HCT116 (cell line): ENCODE data around the gene C1orf141. TPM values are rescaled to one million over a fixed set of nuclear protein-coding genes. Genes with fewer than 3 reads are reported as not detected.

ENCODE experiments used
- ATAC-seq: fragments of 200-7000 bp; cut with Tn5 transposase; 2 replicates; pipeline ENCODE4 v1.9.1; 2020; ENCODE audit warnings: mild to moderate bottlenecking, moderate library complexity
- BruUV-seq: library from RNA; stranded (reverse); fragments of 400-500 nt; replicated peaks from 2 replicates; lab custom pipeline; 2021; lab: Mats Ljungman, UMichigan
- CTCF ChIA-PET: fragments of 300-600 bp; sonication (Branson Sonifier 250); formaldehyde crosslinking; loops from one replicate; lab custom pipeline; 2021; ENCODE audit warnings: antibody characterized with exemption; lab: Charles Lee
- POLR2A ChIA-PET: fragments of 300-600, 350-600 bp; sonication (Branson Sonifier 250); formaldehyde crosslinking; loops from one replicate; lab custom pipeline; 2021; ENCODE audit warnings: antibody characterized with exemption; lab: Charles Lee
- RAD21 ChIA-PET, 2 experiments: fragments of 300-600 bp; sonication (Branson Sonifier 250); formaldehyde crosslinking; loops; one replicate each; lab custom pipeline; 2023; ENCODE audit warnings: low total read pairs in 2 of 2; ENCODE audit not compliant: uncharacterized antibody in 2 of 2, unreplicated experiment in 2 of 2, low non-redundant PET in 1 of 2; lab: Charles Lee
- DNase-seq: peaks from one replicate; pipeline ENCODE4 v3.0.0-alpha.2; 2010; ENCODE audit warnings: low read depth, low spot score
- H2AFZ ChIP-seq: fragments of 200-600 bp; shearing (Covaris generic), sonication (generic); 2 replicates; pipeline ENCODE4 v1.6.1; 2017; ENCODE audit warnings: low read depth, mixed run types, mixed read lengths, antibody characterized with exemption, low read length; ENCODE audit not compliant: poor library complexity, severe bottlenecking
- H3K27ac ChIP-seq: 2 replicates; pipeline ENCODE4 v1.5.1; 2012; ENCODE audit warnings: low read depth, low read length
- H3K27me3 ChIP-seq: fragments of 200-600 bp; sonication (generic); 2 replicates; pipeline ENCODE4 v1.6.1; 2016; ENCODE audit warnings: mixed run types, low read length, mixed read lengths; ENCODE audit not compliant: insufficient read depth
- H3K36me3 ChIP-seq, 2 experiments: fragments of 200-500 bp in 1 of 2; fragments of 200-600 bp in 1 of 2; sonication (Bioruptor generic) in 1 of 2; sonication (generic) in 1 of 2; 2 replicates each; pipeline versions ENCODE4 v1.5.1 to v1.6.1; 2014 to 2016; ENCODE audit warnings: low read length in 2 of 2, inconsistent platforms in 1 of 2, mixed read lengths in 1 of 2, mixed run types in 1 of 2; ENCODE audit not compliant: insufficient read depth in 2 of 2, control insufficient read depth in 1 of 2
- H3K4me1 ChIP-seq, 2 experiments: fragments of 200-600 bp in 1 of 2; sonication (generic) in 1 of 2; 2 replicates each; pipeline versions ENCODE4 v1.5.1 to v1.6.1; 2012 to 2017; ENCODE audit warnings: low read length in 2 of 2, inconsistent platforms in 1 of 2, mild to moderate bottlenecking in 1 of 2, mixed read lengths in 1 of 2, mixed run types in 1 of 2, moderate library complexity in 1 of 2; ENCODE audit not compliant: insufficient read depth in 2 of 2, control insufficient read depth in 1 of 2
- H3K4me2 ChIP-seq: fragments of 200-600 bp; sonication (generic); 2 replicates; pipeline ENCODE4 v1.6.1; 2017; ENCODE audit warnings: mixed run types, low read length, mixed read lengths
- H3K4me3 ChIP-seq, 2 experiments: fragments of 200-600 bp in 1 of 2; sonication (generic) in 1 of 2; replicated peaks in 1 of 2; 2 replicates each; pipeline ENCODE4 v1.5.1; 2011 to 2016; ENCODE audit warnings: low read length in 2 of 2, control low read depth in 1 of 2, low read depth in 1 of 2, mild to moderate bottlenecking in 1 of 2, mixed read lengths in 1 of 2, mixed run types in 1 of 2
- H3K79me2 ChIP-seq: fragments of 200-600 bp; sonication (generic); 2 replicates; pipeline ENCODE4 v1.6.1; 2017; ENCODE audit warnings: mild to moderate bottlenecking, mixed run types, low read length, moderate library complexity, mixed read lengths; ENCODE audit not compliant: insufficient read depth
- H3K9ac ChIP-seq: fragments of 200-600 bp; sonication (generic); 2 replicates; pipeline ENCODE4 v1.6.1; 2016; ENCODE audit warnings: low read length, mixed read lengths
- H3K9me2 ChIP-seq: fragments of 200-600 bp; sonication (generic), shearing (Covaris generic); 2 replicates; pipeline ENCODE4 v1.6.1; 2017; ENCODE audit warnings: mixed run types, mild to moderate bottlenecking, moderate library complexity; ENCODE audit not compliant: insufficient read depth
- H3K9me3 ChIP-seq, 2 experiments: fragments of 200-500 bp in 1 of 2; fragments of 200-600 bp in 1 of 2; sonication (Bioruptor generic) in 1 of 2; sonication (generic) in 1 of 2; 2 replicates each; pipeline ENCODE4 v1.6.1; 2014 to 2017; ENCODE audit warnings: low read length in 2 of 2, mixed read lengths in 2 of 2, inconsistent platforms in 1 of 2, low read depth in 1 of 2, mild to moderate bottlenecking in 1 of 2, mixed run types in 1 of 2, moderate library complexity in 1 of 2; ENCODE audit not compliant: control insufficient read depth in 1 of 2, insufficient read depth in 1 of 2
- H4K20me1 ChIP-seq: fragments of 200-600 bp; sonication (generic), shearing (Covaris generic); 2 replicates; pipeline ENCODE4 v1.6.1; 2017; ENCODE audit warnings: mixed run types, mild to moderate bottlenecking, moderate library complexity; ENCODE audit not compliant: insufficient read depth
- CBX3 ChIP-seq: IDR thresholded peaks from 2 replicates; pipeline ENCODE4 v1.6.1; 2012; ENCODE audit warnings: low read depth
- CEBPB ChIP-seq: IDR thresholded peaks from 2 replicates; pipeline ENCODE4 v1.6.1; 2012; ENCODE audit warnings: low read depth
- CTCF ChIP-seq, 3 experiments: fragments of 200-600 bp in 1 of 3; sonication (generic) in 1 of 3; IDR thresholded peaks in 2 of 3; conservative IDR thresholded peaks in 1 of 3; 2 replicates each; pipeline ENCODE4 v1.5.1; 2012 to 2017; ENCODE audit warnings: low read depth in 2 of 3, low read length in 2 of 3, antibody characterized with exemption in 1 of 3, borderline replicate concordance in 1 of 3, control low read depth in 1 of 3, mild to moderate bottlenecking in 1 of 3, mixed read lengths in 1 of 3, mixed run types in 1 of 3, moderate library complexity in 1 of 3; ENCODE audit not compliant: insufficient read depth in 1 of 3
- EGR1 ChIP-seq: IDR thresholded peaks from 2 replicates; pipeline ENCODE4 v1.6.1; 2012; ENCODE audit warnings: low read depth
- ELF1 ChIP-seq: IDR thresholded peaks from 2 replicates; pipeline ENCODE4 v1.6.1; 2012; ENCODE audit warnings: low read depth, borderline replicate concordance
- EZH2 ChIP-seq: fragments of 200-600 bp; sonication (generic); IDR thresholded peaks from 2 replicates; pipeline ENCODE4 v1.6.1; 2017; ENCODE audit warnings: antibody characterized with exemption, mixed run types
- FOSL1 ChIP-seq: IDR thresholded peaks from 2 replicates; pipeline ENCODE4 v1.6.1; 2012; ENCODE audit warnings: low read depth
- POLR2AphosphoS5 ChIP-seq: IDR thresholded peaks from 2 replicates; pipeline ENCODE4 v1.6.1; 2011; ENCODE audit warnings: mild to moderate bottlenecking, low read depth, low read length, moderate library complexity
- RAD21 ChIP-seq: IDR thresholded peaks from 2 replicates; pipeline ENCODE4 v1.6.1; 2012; ENCODE audit warnings: low read depth, mild to moderate bottlenecking
- SIN3A ChIP-seq: IDR thresholded peaks from 2 replicates; pipeline ENCODE4 v1.6.1; 2012; ENCODE audit warnings: low read depth
- TCF7L2 ChIP-seq: IDR thresholded peaks from 2 replicates; pipeline ENCODE4 v1.7.0; 2011; ENCODE audit warnings: borderline replicate concordance, inconsistent platforms; ENCODE audit not compliant: insufficient read depth, insufficient read length; ENCODE audit errors: extremely low read depth
- YY1 ChIP-seq: IDR thresholded peaks from 2 replicates; pipeline ENCODE4 v1.6.1; 2011; ENCODE audit warnings: low read length, low read depth, moderate library complexity, mild to moderate bottlenecking; ENCODE audit not compliant: insufficient replicate concordance; ENCODE audit errors: extremely low read depth
- ZFX ChIP-seq: fragments of 450-650 bp; IDR thresholded peaks from 2 replicates; pipeline ENCODE4 v1.6.1; 2017
- ZNF274 ChIP-seq: fragments of 200-500 bp; sonication (Bioruptor generic); IDR thresholded peaks from 2 replicates; pipeline ENCODE4 v1.6.1; 2014; ENCODE audit warnings: mild to moderate bottlenecking, low read depth, low read length, inconsistent platforms
- intact Hi-C: fragments of 100-400 bp; cut with micrococcal nuclease; formaldehyde crosslinking; loops from 2 replicates; pipeline ENCODE4 v1.10.0; 2022
- total RNA-seq: library from RNA; stranded (reverse); gene quantifications from one replicate; pipeline ENCODE4 v1.2.1, GENCODE V29; 2021; ENCODE audit not compliant: unreplicated experiment
- TF ChIP-seq, protein P1 (sequence below): IDR thresholded peaks from 2 replicates; pipeline ENCODE4 v1.6.1; 2012
- TF ChIP-seq, protein P2 (sequence below): IDR thresholded peaks from 2 replicates; pipeline ENCODE4 v1.6.1; 2012
- TF ChIP-seq, protein P3 (sequence below): IDR thresholded peaks from 2 replicates; pipeline ENCODE4 v1.6.1; 2011; ENCODE audit warnings: mild to moderate bottlenecking, low read length, moderate library complexity; ENCODE audit not compliant: insufficient replicate concordance; ENCODE audit errors: extremely low read depth
- TF ChIP-seq, protein P4 (sequence below): IDR thresholded peaks from 2 replicates; pipeline ENCODE4 v1.6.1; 2012; ENCODE audit warnings: low read depth

The C1orf141 gene
- total RNA-seq, 1 experiment from 2014 or later: not detected

- Histone ChIP-seq H3K79me2 (no peaks in the 10 kb centered on the region), H4K20me1 (no peaks in the 10 kb centered on the region), H3K36me3 (no peaks in the 10 kb centered on the region), H3K9ac (no peak overlapping the region), H3K27ac (no peak overlapping the region), H3K9me3 (no peaks in the 10 kb centered on the region), H3K9me2 (no peaks in the 10 kb centered on the region; the same call in 1 of the 2 replicates), H3K4me3 (no peak overlapping the region), H2AFZ (no peak overlapping the region), H3K4me2 (peak overlapping the region; percentile 38; the same call in 1 of the 2 replicates), H3K27me3 (no peaks in the 10 kb centered on the region), H3K4me1 (peaks cover 0 to 12% of the 10 kb centered on the region in 2 experiments; a peak in 1 of 4 replicates)
- CTCF ChIA-PET: no interaction called here
- ATAC-seq (peak; percentile 66), DNase-seq (peak; percentile 3)
- RAD21 ChIA-PET: no interaction called here
- intact Hi-C loops: no loop called here
- no TSS peak for BruUV-seq
- TF ChIP-seq, protein P1, sequence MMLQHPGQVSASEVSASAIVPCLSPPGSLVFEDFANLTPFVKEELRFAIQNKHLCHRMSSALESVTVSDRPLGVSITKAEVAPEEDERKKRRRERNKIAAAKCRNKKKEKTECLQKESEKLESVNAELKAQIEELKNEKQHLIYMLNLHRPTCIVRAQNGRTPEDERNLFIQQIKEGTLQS: no peak
- no peak for TF ChIP-seq EZH2
- no peak for TF ChIP-seq ELF1
- no peak for TF ChIP-seq TCF7L2
- TF ChIP-seq ZNF274: no peak
- TF ChIP-seq YY1: no peak
- TF ChIP-seq CBX3: no peak
- TF ChIP-seq, protein P2, sequence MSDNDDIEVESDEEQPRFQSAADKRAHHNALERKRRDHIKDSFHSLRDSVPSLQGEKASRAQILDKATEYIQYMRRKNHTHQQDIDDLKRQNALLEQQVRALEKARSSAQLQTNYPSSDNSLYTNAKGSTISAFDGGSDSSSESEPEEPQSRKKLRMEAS: no peak
- TF ChIP-seq POLR2AphosphoS5: no peak
- TF ChIP-seq EGR1: no peak
- TF ChIP-seq, protein P3, sequence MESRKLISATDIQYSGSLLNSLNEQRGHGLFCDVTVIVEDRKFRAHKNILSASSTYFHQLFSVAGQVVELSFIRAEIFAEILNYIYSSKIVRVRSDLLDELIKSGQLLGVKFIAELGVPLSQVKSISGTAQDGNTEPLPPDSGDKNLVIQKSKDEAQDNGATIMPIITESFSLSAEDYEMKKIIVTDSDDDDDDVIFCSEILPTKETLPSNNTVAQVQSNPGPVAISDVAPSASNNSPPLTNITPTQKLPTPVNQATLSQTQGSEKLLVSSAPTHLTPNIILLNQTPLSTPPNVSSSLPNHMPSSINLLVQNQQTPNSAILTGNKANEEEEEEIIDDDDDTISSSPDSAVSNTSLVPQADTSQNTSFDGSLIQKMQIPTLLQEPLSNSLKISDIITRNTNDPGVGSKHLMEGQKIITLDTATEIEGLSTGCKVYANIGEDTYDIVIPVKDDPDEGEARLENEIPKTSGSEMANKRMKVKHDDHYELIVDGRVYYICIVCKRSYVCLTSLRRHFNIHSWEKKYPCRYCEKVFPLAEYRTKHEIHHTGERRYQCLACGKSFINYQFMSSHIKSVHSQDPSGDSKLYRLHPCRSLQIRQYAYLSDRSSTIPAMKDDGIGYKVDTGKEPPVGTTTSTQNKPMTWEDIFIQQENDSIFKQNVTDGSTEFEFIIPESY: no peak
- no peak for TF ChIP-seq SIN3A
- TF ChIP-seq ZFX: no peak
- no peak for TF ChIP-seq CEBPB
- TF ChIP-seq RAD21: no peak
- TF ChIP-seq CTCF (IDR thresholded peaks at IDR 0.05 in 2 of 3, conservative IDR thresholded peaks at IDR 0.05 in 1 of 3; ENCODE audit: borderline replicate concordance in 1 of 3, insufficient read depth in 1 of 3, low read depth in 2 of 3, low read length in 2 of 3): no peak
- no peak for TF ChIP-seq FOSL1
- TF ChIP-seq, protein P4, sequence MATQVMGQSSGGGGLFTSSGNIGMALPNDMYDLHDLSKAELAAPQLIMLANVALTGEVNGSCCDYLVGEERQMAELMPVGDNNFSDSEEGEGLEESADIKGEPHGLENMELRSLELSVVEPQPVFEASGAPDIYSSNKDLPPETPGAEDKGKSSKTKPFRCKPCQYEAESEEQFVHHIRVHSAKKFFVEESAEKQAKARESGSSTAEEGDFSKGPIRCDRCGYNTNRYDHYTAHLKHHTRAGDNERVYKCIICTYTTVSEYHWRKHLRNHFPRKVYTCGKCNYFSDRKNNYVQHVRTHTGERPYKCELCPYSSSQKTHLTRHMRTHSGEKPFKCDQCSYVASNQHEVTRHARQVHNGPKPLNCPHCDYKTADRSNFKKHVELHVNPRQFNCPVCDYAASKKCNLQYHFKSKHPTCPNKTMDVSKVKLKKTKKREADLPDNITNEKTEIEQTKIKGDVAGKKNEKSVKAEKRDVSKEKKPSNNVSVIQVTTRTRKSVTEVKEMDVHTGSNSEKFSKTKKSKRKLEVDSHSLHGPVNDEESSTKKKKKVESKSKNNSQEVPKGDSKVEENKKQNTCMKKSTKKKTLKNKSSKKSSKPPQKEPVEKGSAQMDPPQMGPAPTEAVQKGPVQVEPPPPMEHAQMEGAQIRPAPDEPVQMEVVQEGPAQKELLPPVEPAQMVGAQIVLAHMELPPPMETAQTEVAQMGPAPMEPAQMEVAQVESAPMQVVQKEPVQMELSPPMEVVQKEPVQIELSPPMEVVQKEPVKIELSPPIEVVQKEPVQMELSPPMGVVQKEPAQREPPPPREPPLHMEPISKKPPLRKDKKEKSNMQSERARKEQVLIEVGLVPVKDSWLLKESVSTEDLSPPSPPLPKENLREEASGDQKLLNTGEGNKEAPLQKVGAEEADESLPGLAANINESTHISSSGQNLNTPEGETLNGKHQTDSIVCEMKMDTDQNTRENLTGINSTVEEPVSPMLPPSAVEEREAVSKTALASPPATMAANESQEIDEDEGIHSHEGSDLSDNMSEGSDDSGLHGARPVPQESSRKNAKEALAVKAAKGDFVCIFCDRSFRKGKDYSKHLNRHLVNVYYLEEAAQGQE: no peak
- POLR2A ChIA-PET: no interaction called here
Measured at GRCh38 chr1:67097305-67097704, 37.5 kb downstream of the C1orf141 start.
